Mesenchymal stem cell (in vitro differentiated cells and primary cell): ENCODE measurements around the gene ICAM1.
"Not testable (repeated sequence)": the region's sequence is repeated elsewhere in the genome, so short reads cannot be mapped to it uniquely, and the experiment has no call there.

ENCODE experiments used
- DNase-seq: peaks from one replicate; pipeline ENCODE4 v3.0.0-alpha.2; 2013
- H2AFZ ChIP-seq: one replicate; pipeline ENCODE4 v1.6.1; 2013; ENCODE audit warnings: low read depth, mild to moderate bottlenecking, control low read depth, inconsistent platforms, low read length, moderate library complexity
- H2AK5ac ChIP-seq: 2 replicates; pipeline ENCODE4 v1.6.1; 2013; ENCODE audit warnings: low read length, moderate library complexity, mild to moderate bottlenecking, inconsistent platforms; ENCODE audit not compliant: severe bottlenecking
- H2BK120ac ChIP-seq: one replicate; pipeline ENCODE4 v1.6.1; 2013; ENCODE audit warnings: low read depth, mild to moderate bottlenecking, inconsistent platforms, low read length, moderate library complexity
- H2BK12ac ChIP-seq, 2 experiments: one replicate each; pipeline ENCODE4 v1.6.1; 2013; ENCODE audit warnings: inconsistent platforms in 2 of 2, low read length in 2 of 2, mild to moderate bottlenecking in 2 of 2, moderate library complexity in 2 of 2, control low read depth in 1 of 2
- H2BK15ac ChIP-seq: one replicate; pipeline ENCODE4 v1.6.1; 2013; ENCODE audit warnings: mild to moderate bottlenecking, low read depth, inconsistent platforms; ENCODE audit not compliant: poor library complexity, severe bottlenecking
- H2BK5ac ChIP-seq: 2 replicates; pipeline ENCODE4 v1.6.1; 2013; ENCODE audit warnings: low read depth, mild to moderate bottlenecking, low read length, control low read depth, inconsistent platforms; ENCODE audit not compliant: poor library complexity, severe bottlenecking
- H3K14ac ChIP-seq, 2 experiments: one replicate each; pipeline ENCODE4 v1.6.1; 2013; ENCODE audit warnings: inconsistent platforms in 2 of 2, low read length in 2 of 2, control low read depth in 1 of 2, mild to moderate bottlenecking in 1 of 2, moderate library complexity in 1 of 2
- H3K18ac ChIP-seq, 2 experiments: one replicate each; pipeline ENCODE4 v1.6.1; 2013; ENCODE audit warnings: inconsistent platforms in 2 of 2, low read length in 2 of 2, control low read depth in 1 of 2, low read depth in 1 of 2, mild to moderate bottlenecking in 1 of 2
- H3K23ac ChIP-seq, 2 experiments: one replicate each; pipeline ENCODE4 v1.6.1; 2013; ENCODE audit warnings: inconsistent platforms in 2 of 2, low read length in 2 of 2, mild to moderate bottlenecking in 2 of 2, moderate library complexity in 2 of 2, control low read depth in 1 of 2
- H3K27ac ChIP-seq: 2 replicates; pipeline ENCODE4 v1.5.1; 2013; ENCODE audit warnings: mild to moderate bottlenecking, moderate library complexity, low read length, control low read depth, inconsistent platforms; ENCODE audit not compliant: poor library complexity, severe bottlenecking
- H3K27me3 ChIP-seq, 2 experiments: 2 replicates each; pipeline versions ENCODE4 v1.6.1 to v1.7.0; 2013; ENCODE audit warnings: low read length in 2 of 2, mild to moderate bottlenecking in 2 of 2, moderate library complexity in 2 of 2, control low read depth in 1 of 2, inconsistent platforms in 1 of 2; ENCODE audit not compliant: control insufficient read depth in 1 of 2, insufficient read depth in 1 of 2
- H3K36me3 ChIP-seq, 2 experiments: 2 replicates each; pipeline versions ENCODE4 v1.6.1 to v1.7.0; 2013; ENCODE audit warnings: low read length in 2 of 2, control low read depth in 1 of 2, inconsistent platforms in 1 of 2, low read depth in 1 of 2, mild to moderate bottlenecking in 1 of 2; ENCODE audit not compliant: insufficient read depth in 2 of 2, control insufficient read depth in 1 of 2
- H3K4ac ChIP-seq, 2 experiments: one replicate each; pipeline ENCODE4 v1.6.1; 2013; ENCODE audit warnings: inconsistent platforms in 2 of 2, low read length in 2 of 2, mild to moderate bottlenecking in 2 of 2, moderate library complexity in 2 of 2, control low read depth in 1 of 2, low read depth in 1 of 2
- H3K4me1 ChIP-seq: 2 replicates; pipeline ENCODE4 v1.6.1; 2013; ENCODE audit warnings: low read depth, low read length, control low read depth; ENCODE audit not compliant: control insufficient read depth, insufficient read depth
- H3K4me2 ChIP-seq: 2 replicates; pipeline ENCODE4 v1.6.1; 2013; ENCODE audit warnings: low read length, mild to moderate bottlenecking, inconsistent platforms; ENCODE audit not compliant: poor library complexity, severe bottlenecking
- H3K4me3 ChIP-seq, 2 experiments: 2 replicates each; pipeline versions ENCODE4 v1.5.1 to v1.7.0; 2013; ENCODE audit warnings: low read length in 2 of 2, mild to moderate bottlenecking in 2 of 2, control low read depth in 1 of 2, low read depth in 1 of 2; ENCODE audit not compliant: insufficient read depth in 1 of 2
- H3K79me1 ChIP-seq: replicated peaks from 2 replicates; pipeline ENCODE4 v1.6.1; 2013; ENCODE audit warnings: mild to moderate bottlenecking, control low read depth, low read length, inconsistent platforms; ENCODE audit not compliant: poor library complexity, severe bottlenecking
- H3K9ac ChIP-seq: 2 replicates; pipeline ENCODE4 v1.7.0; 2013; ENCODE audit warnings: mild to moderate bottlenecking, low read length, moderate library complexity
- H3K9me3 ChIP-seq: 2 replicates; pipeline ENCODE4 v1.7.0; 2013; ENCODE audit warnings: mild to moderate bottlenecking, low read length; ENCODE audit not compliant: control insufficient read depth
- H4K8ac ChIP-seq: one replicate; pipeline ENCODE4 v1.6.1; 2013; ENCODE audit warnings: inconsistent platforms, mild to moderate bottlenecking, low read length, moderate library complexity
- H4K91ac ChIP-seq: one replicate; pipeline ENCODE4 v1.6.1; 2013; ENCODE audit warnings: mild to moderate bottlenecking, low read length, inconsistent platforms
- WGBS: methylation state at CpG from one replicate; pipeline ENCODE4 v1.1.7; 2013; ENCODE audit warnings: mixed read lengths; 5-methylcytosine and 5-hydroxymethylcytosine counted together

ICAM1 gene

GRCh38 chr19:10279737-10280442 is 9.0 kb downstream of the ICAM1 start:
- Histone ChIP-seq H2BK120ac (no peak overlapping the region), H2BK15ac (no peak overlapping the region), H3K14ac (no peak overlapping the region), H2AFZ (no peak overlapping the region), H3K79me1 (no peaks in the 10 kb centered on the region), H4K91ac (no peak overlapping the region), H4K8ac (no peak overlapping the region), H3K4ac (no peak overlapping the region), H3K4me3 (no peak overlapping the region), H2AK5ac (no peak overlapping the region), H2BK5ac (no peak overlapping the region), H2BK12ac (no peak overlapping the region), H3K27ac (no peak overlapping the region), H3K27me3 (no peaks in the 10 kb centered on the region), H3K23ac (no peak overlapping the region), H3K18ac (no peak overlapping the region), H3K36me3 (peaks cover 29 to 44% of the 10 kb centered on the region in 2 experiments), H3K4me1 (peaks cover 3% of the 10 kb centered on the region), H3K9me3 (no peaks in the 10 kb centered on the region), H3K9ac (no peak overlapping the region), H3K4me2 (no peak overlapping the region)
- 89% methylated on average over 5 of the region's 5 CpGs for WGBS
- no peak for DNase-seq

DNA sequence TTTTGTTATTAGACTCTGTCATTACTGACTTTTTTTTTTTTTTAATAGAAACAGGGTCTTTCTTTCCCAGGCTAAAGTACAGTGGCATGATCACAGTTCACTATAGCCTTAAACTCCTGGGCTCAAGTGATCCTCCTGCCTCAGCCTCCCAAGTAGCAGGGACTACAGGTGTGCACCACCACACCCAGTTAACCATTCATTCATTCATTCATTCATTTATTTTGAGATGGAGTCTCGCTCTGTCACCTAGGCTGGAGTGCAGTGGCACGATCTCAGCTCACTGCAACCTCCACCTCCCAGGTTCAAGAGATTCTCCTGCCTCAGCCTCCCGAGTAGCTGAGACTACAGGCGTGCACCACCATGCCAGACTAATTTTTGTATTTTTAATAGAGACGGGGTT is 11.1 kb downstream of the ICAM1 start:
- Histone ChIP-seq H3K27me3 (peaks cover 2 to 13% of the 10 kb centered on the region in 2 experiments), H3K36me3 (peaks cover 30 to 52% of the 10 kb centered on the region in 2 experiments)
- H2BK12ac ChIP-seq, H2BK120ac ChIP-seq, H3K14ac ChIP-seq, H3K27ac ChIP-seq, H3K4me2 ChIP-seq, H2AFZ ChIP-seq, DNase-seq, H3K4me1 ChIP-seq, H2AK5ac ChIP-seq, H4K8ac ChIP-seq, H3K4ac ChIP-seq, H3K4me3 ChIP-seq, H3K23ac ChIP-seq, H3K9me3 ChIP-seq, H3K79me1 ChIP-seq, H2BK5ac ChIP-seq, H3K18ac ChIP-seq, H3K9ac ChIP-seq, H2BK15ac ChIP-seq, H4K91ac ChIP-seq: not testable (repeated sequence)
- WGBS = 98% methylated on average over 5 of the region's 5 CpGs

DNA sequence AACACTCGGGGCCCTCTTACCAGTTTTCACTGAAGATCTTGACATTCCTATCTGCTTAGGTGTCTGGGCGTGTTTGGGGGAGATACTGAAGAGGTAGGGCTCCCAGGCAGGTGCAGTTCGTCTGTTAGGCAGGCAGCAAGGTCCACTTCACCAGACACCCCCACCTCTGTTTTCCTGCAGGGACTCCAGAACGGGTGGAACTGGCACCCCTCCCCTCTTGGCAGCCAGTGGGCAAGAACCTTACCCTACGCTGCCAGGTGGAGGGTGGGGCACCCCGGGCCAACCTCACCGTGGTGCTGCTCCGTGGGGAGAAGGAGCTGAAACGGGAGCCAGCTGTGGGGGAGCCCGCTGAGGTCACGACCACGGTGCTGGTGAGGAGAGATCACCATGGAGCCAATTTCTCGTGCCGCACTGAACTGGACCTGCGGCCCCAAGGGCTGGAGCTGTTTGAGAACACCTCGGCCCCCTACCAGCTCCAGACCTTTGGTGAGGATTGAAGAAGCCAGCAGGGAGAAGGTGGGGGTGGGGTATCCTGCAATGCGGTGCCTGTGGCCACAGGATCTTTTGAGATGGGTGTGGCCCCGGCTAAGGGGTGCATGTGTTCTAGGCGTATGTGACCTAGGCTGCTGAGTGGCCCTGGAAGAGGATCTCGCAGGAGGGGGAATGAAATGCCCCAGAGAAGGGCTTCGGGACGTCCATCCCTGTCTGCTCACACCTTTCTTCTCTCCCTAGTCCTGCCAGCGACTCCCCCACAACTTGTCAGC is 12.6 kb downstream of the ICAM1 start:
- no peak for DNase-seq
- no peak overlapping the region for H3K4me2 ChIP-seq
- H3K23ac ChIP-seq = no peak overlapping the region
- no peak overlapping the region for H3K9ac ChIP-seq
- H3K14ac ChIP-seq = no peak overlapping the region
- no peaks in the 10 kb centered on the region for H3K79me1 ChIP-seq
- peaks cover 16 to 27% of the 10 kb centered on the region in 2 experiments for H3K27me3 ChIP-seq
- H3K4me1 ChIP-seq = peaks cover 13% of the 10 kb centered on the region
- WGBS = 79% methylated on average over 23 of the region's 23 CpGs
- H3K9me3 ChIP-seq = no peaks in the 10 kb centered on the region
- no peak overlapping the region for H2BK15ac ChIP-seq
- no peak overlapping the region for H2BK12ac ChIP-seq
- no peak overlapping the region for H4K8ac ChIP-seq
- H2BK120ac ChIP-seq = no peak overlapping the region
- no peak overlapping the region for H3K4me3 ChIP-seq
- H2AFZ ChIP-seq = no peak overlapping the region
- no peak overlapping the region for H2AK5ac ChIP-seq
- no peak overlapping the region for H2BK5ac ChIP-seq
- no peak overlapping the region for H3K27ac ChIP-seq
- H4K91ac ChIP-seq = no peak overlapping the region
- no peak overlapping the region for H3K18ac ChIP-seq
- H3K36me3 ChIP-seq = peaks cover 25 to 45% of the 10 kb centered on the region in 2 experiments
- no peak overlapping the region for H3K4ac ChIP-seq
